ENCODE data around the gene PLSCR5. TPM values are rescaled to one million over a fixed set of nuclear protein-coding genes. Genes with fewer than 3 reads are reported as not detected.

The PLSCR5 gene
- polyA plus RNA-seq, 1 donor, result not detected

- peak; percentile 45 for DNase-seq
These were observed 61.6 kb downstream of the PLSCR5 start for GRCh38 chr3:146543461-146544001.

- DNase-seq, result peak; percentile 8
These were observed 62.2 kb downstream of the PLSCR5 start for GRCh38 chr3:146542978-146543377.

- DNase-seq, result no peak
These were observed 63.0 kb downstream of the PLSCR5 start for GRCh38 chr3:146542179-146542578.

DNA sequence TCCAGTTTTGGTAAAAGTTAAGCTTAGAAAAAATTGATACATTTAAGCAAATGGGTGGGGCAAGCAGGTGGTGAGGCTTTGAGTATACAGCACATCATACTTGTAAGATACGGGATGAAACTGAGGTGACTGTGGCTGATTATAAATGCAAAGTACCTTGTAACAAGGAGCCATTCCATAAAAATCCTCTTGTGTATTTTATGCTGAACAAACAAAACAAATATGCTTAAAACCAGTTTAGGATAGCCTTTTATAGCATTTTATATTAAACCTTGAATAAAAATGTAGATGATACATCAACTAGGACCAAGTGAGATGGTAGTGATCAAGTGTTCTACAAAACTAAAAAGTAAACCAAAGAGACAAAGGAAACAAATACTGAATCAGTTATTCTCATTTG lies 64.2 kb downstream of the PLSCR5 start:
- DNase-seq, result no peak

GRCh38 chr3:146540236-146540635 lies 64.9 kb downstream of the PLSCR5 start:
- DNase-seq, result no peak

GRCh38 chr3:146539315-146539714 lies 65.8 kb downstream of the PLSCR5 start:
- no peak for DNase-seq

DNA sequence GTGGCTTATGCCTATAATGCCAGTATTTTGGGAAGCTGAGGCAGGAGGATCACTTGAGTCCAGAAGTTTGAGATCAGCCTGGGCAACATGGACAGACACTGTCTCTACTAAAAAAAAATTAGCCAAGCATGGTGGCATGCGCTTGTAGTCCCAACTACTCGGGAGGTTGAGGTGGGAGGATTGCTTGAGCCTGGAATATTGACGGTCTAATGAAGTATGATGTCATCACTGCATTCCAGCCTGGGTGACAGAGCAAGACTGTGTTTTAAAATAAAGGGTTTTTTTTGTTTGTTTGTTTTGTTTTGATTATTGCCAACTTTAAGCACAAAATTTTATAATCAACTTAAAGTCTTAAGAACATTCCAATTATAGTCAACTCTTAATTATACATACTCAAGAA lies 67.5 kb downstream of the PLSCR5 start:
- DNase-seq, result no peak

DNA sequence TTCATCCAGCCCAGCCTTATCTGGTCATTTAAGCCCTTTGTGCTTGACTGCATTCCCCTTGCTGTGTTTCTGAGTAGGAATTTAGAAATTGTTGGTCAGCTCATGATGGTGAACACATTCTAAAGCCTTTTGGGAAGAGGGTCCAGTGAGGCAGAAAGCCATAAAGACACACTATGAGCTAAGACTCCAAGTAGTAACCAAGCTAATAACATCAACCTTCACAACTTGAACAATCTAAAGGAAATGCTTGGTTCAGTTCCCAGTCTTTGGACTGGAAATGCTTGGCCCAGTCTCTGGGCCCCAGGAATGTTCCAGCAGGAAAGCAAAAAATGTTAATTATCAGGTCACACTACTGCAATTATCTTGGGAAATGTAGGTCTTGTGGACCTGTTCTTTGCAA lies 68.5 kb downstream of the PLSCR5 start:
- DNase-seq, result no peak

Other genes with a start within 250 kb of the PLSCR5 start
- gene PLSCR2, start 135.8 kb downstream of the PLSCR5 start, polyA plus RNA-seq (ENCODE audit: insufficient read length), result not detected
- 23.7 TPM for gene PLSCR1, start 60.7 kb downstream of the PLSCR5 start, polyA plus RNA-seq (ENCODE audit: insufficient read length)

Measured in hindlimb muscle (tissue), 1 donor.